ENCODE results near the gene FHIP1B. TPM values are rescaled to one million over a fixed set of nuclear protein-coding genes. Genes with fewer than 3 reads are reported as not detected.
"Not testable (repeated sequence)": the region's sequence is repeated elsewhere in the genome, so short reads cannot be mapped to it uniquely, and the experiment has no call there.

Gene FHIP1B
- total RNA-seq, 1 donor from 2014 or later = 65.1 TPM

- intact Hi-C loops (cut with DNase I) = loop anchor here (10.0 kb wide), 1 partner anchor 105 kb away; no protein-coding TSS in a partner anchor
- Histone ChIP-seq H3K4me1 (no peaks in the 10 kb centered on the region), H3K4me3 (no peak overlapping the region), H3K36me3 (no peaks in the 10 kb centered on the region), H3K27ac (peak overlapping the region; percentile 30), H3K9me3 (no peaks in the 10 kb centered on the region), H3K27me3 (no peaks in the 10 kb centered on the region)
- no peak for TF ChIP-seq POLR2A (IDR thresholded peaks at IDR 0.05)
- no peak for TF ChIP-seq CTCF (IDR thresholded peaks at IDR 0.05)
- TF ChIP-seq POLR2AphosphoS5 (IDR thresholded peaks at IDR 0.05; ENCODE audit: insufficient read depth in 1 of 2, low read depth in 1 of 2) = no peak
- DNase-seq (ENCODE audit: extremely low spot score in 2 of 2) = no peak
Measured at GRCh38 chr11:6249770-6250555, 15.5 kb upstream of the FHIP1B start.

GRCh38 chr11:6248897-6249296, 14.5 kb upstream of the FHIP1B start:
- not testable (repeated sequence) for H3K36me3 ChIP-seq; H3K27me3 ChIP-seq; H3K4me1 ChIP-seq; H3K27ac ChIP-seq; H3K9me3 ChIP-seq; H3K4me3 ChIP-seq; DNase-seq (ENCODE audit: extremely low spot score in 2 of 2)
- intact Hi-C loops (cut with DNase I) = loop anchor here (10.0 kb wide), 1 partner anchor 106 kb away; no protein-coding TSS in a partner anchor

- TF ChIP-seq POLR2A (IDR thresholded peaks at IDR 0.05) = no peak
- no peak for TF ChIP-seq CTCF (IDR thresholded peaks at IDR 0.05)
- TF ChIP-seq POLR2AphosphoS5 (IDR thresholded peaks at IDR 0.05; ENCODE audit: insufficient read depth in 1 of 2, low read depth in 1 of 2) = no peak
- intact Hi-C loops (cut with DNase I) = loop anchor here (10.0 kb wide), 1 partner anchor 107 kb away; no protein-coding TSS in a partner anchor
- no peak for DNase-seq (ENCODE audit: extremely low spot score in 2 of 2)
Measured at GRCh38 chr11:6248248-6248647, 13.8 kb upstream of the FHIP1B start.

GRCh38 chr11:6245536-6245935, 11.1 kb upstream of the FHIP1B start:
- intact Hi-C loops (cut with DNase I) = loop anchor here (10.0 kb wide), 1 partner anchor 109 kb away; no protein-coding TSS in a partner anchor

More at GRCh38 chr11:6248248-6248647, 13.8 kb upstream of the FHIP1B start:
- Histone ChIP-seq H3K27me3 (no peaks in the 10 kb centered on the region), H3K4me3 (no peak overlapping the region), H3K36me3 (no peaks in the 10 kb centered on the region), H3K4me1 (no peaks in the 10 kb centered on the region), H3K27ac (no peak overlapping the region), H3K9me3 (no peaks in the 10 kb centered on the region)

GRCh38 chr11:6241316-6241715, 6.9 kb upstream of the FHIP1B start:
- H3K4me1 ChIP-seq = no peaks in the 10 kb centered on the region
- no peak overlapping the region for H3K27ac ChIP-seq
- intact Hi-C loops (cut with DNase I) = loop anchor here (10.0 kb wide), 1 partner anchor 113 kb away; no protein-coding TSS in a partner anchor
- no peaks in the 10 kb centered on the region for H3K27me3 ChIP-seq
- H3K4me3 ChIP-seq = no peak overlapping the region
- DNase-seq (ENCODE audit: extremely low spot score in 2 of 2) = no peak
- no peak for TF ChIP-seq POLR2AphosphoS5 (IDR thresholded peaks at IDR 0.05; ENCODE audit: insufficient read depth in 1 of 2, low read depth in 1 of 2)
- no peak for TF ChIP-seq POLR2A (IDR thresholded peaks at IDR 0.05)
- no peaks in the 10 kb centered on the region for H3K36me3 ChIP-seq
- H3K9me3 ChIP-seq = no peaks in the 10 kb centered on the region

More at GRCh38 chr11:6245536-6245935, 11.1 kb upstream of the FHIP1B start:
- no peak for DNase-seq (ENCODE audit: extremely low spot score in 2 of 2)
- Histone ChIP-seq H3K27me3 (no peaks in the 10 kb centered on the region), H3K4me1 (no peaks in the 10 kb centered on the region), H3K27ac (no peak overlapping the region), H3K36me3 (no peaks in the 10 kb centered on the region), H3K9me3 (no peaks in the 10 kb centered on the region), H3K4me3 (no peak overlapping the region)
- no peak for TF ChIP-seq CTCF (IDR thresholded peaks at IDR 0.05)
- no peak for TF ChIP-seq POLR2AphosphoS5 (IDR thresholded peaks at IDR 0.05; ENCODE audit: insufficient read depth in 1 of 2, low read depth in 1 of 2)

- Histone ChIP-seq H3K36me3 (no peaks in the 10 kb centered on the region), H3K4me1 (peaks cover under 1% of the 10 kb centered on the region), H3K27ac (no peak overlapping the region), H3K27me3 (no peaks in the 10 kb centered on the region), H3K4me3 (no peak overlapping the region), H3K9me3 (no peaks in the 10 kb centered on the region)
- TF ChIP-seq POLR2AphosphoS5 (IDR thresholded peaks at IDR 0.05; ENCODE audit: insufficient read depth in 1 of 2, low read depth in 1 of 2) (no peak), POLR2A (IDR thresholded peaks at IDR 0.05) (no peak), CTCF (IDR thresholded peaks at IDR 0.05) (no peak)
- intact Hi-C loops (cut with DNase I) = loop anchor here (10.0 kb wide), 1 partner anchor 114 kb away; no protein-coding TSS in a partner anchor
- no peak for DNase-seq (ENCODE audit: extremely low spot score in 2 of 2)
Measured at GRCh38 chr11:6240781-6241180, 6.3 kb upstream of the FHIP1B start.

Measured in vagina (tissue), 2 donors.